ENCODE data around the gene ZNF14. TPM values are rescaled to one million over a fixed set of nuclear protein-coding genes. Genes with fewer than 3 reads are reported as not detected.

ZNF14 gene
- total RNA-seq, 2 donors from 2014 or later, result 5.3 to 6.7 TPM

- H3K36me3 ChIP-seq (replicated peaks in 1 of 2; ENCODE audit: insufficient read depth in 1 of 2, low read depth in 2 of 2), result no peaks in the 10 kb centered on the region
Observed at GRCh38 chr19:19752760-19753403, 20.0 kb upstream of the ZNF14 start.

GRCh38 chr19:19751846-19752245 is 18.9 kb upstream of the ZNF14 start:
- Histone ChIP-seq H3K27ac (no peak overlapping the region), H3K36me3 (replicated peaks in 1 of 2; ENCODE audit: insufficient read depth in 1 of 2, low read depth in 2 of 2) (no peaks in the 10 kb centered on the region), H3K9me3 (no peaks in the 10 kb centered on the region), H3K27me3 (no peaks in the 10 kb centered on the region), H3K4me1 (no peaks in the 10 kb centered on the region), H3K4me3 (no peak overlapping the region)
- no peak for DNase-seq
- 78 to 84% methylated on average over 7 to 11 of the region's 12 CpGs for WGBS, 2 donors
- ATAC-seq, result no peak
- no peak for TF ChIP-seq CTCF (IDR thresholded peaks at IDR 0.05)
- TF ChIP-seq POLR2A (IDR thresholded peaks at IDR 0.05), result no peak
- intact Hi-C loops (cut with DNase I), result no loop called here

More at GRCh38 chr19:19752760-19753403, 20.0 kb upstream of the ZNF14 start:
- Histone ChIP-seq H3K27ac (no peak overlapping the region), H3K4me1 (no peaks in the 10 kb centered on the region), H3K9me3 (no peaks in the 10 kb centered on the region), H3K4me3 (no peak overlapping the region), H3K27me3 (no peaks in the 10 kb centered on the region)
- DNase-seq (no peak), ATAC-seq (no peak)
- intact Hi-C loops (cut with DNase I), result no loop called here
- WGBS, 2 donors, result 90 to 97% methylated on average over 9 to 11 of the region's 11 CpGs
- TF ChIP-seq CTCF (IDR thresholded peaks at IDR 0.05), result no peak
- no peak for TF ChIP-seq POLR2A (IDR thresholded peaks at IDR 0.05)

GRCh38 chr19:19750842-19751790 is 18.2 kb upstream of the ZNF14 start:
- H3K27me3 ChIP-seq, result no peaks in the 10 kb centered on the region
- DNase-seq (peak in 1 of 4 donors; percentile 22), ATAC-seq (no peak)
- intact Hi-C loops (cut with DNase I), result no loop called here
- H3K4me1 ChIP-seq, result no peaks in the 10 kb centered on the region
- TF ChIP-seq CTCF (IDR thresholded peaks at IDR 0.05), result no peak
- no peak for TF ChIP-seq POLR2A (IDR thresholded peaks at IDR 0.05)
- 82 to 84% methylated on average over 3 to 40 of the region's 40 CpGs for WGBS, 2 donors
- H3K9me3 ChIP-seq, result no peaks in the 10 kb centered on the region
- no peak overlapping the region for H3K4me3 ChIP-seq
- H3K27ac ChIP-seq, result no peak overlapping the region
- no peaks in the 10 kb centered on the region for H3K36me3 ChIP-seq (replicated peaks in 1 of 2; ENCODE audit: insufficient read depth in 1 of 2, low read depth in 2 of 2)

GRCh38 chr19:19749908-19750841 is 17.3 kb upstream of the ZNF14 start:
- Histone ChIP-seq H3K4me1 (no peaks in the 10 kb centered on the region), H3K27ac (no peak overlapping the region), H3K9me3 (no peaks in the 10 kb centered on the region), H3K36me3 (replicated peaks in 1 of 2; ENCODE audit: insufficient read depth in 1 of 2, low read depth in 2 of 2) (no peaks in the 10 kb centered on the region), H3K4me3 (no peak overlapping the region), H3K27me3 (no peaks in the 10 kb centered on the region)
- DNase-seq (no peak), ATAC-seq (no peak)
- TF ChIP-seq POLR2A (IDR thresholded peaks at IDR 0.05) (no peak), CTCF (IDR thresholded peaks at IDR 0.05) (no peak)
- 59 to 84% methylated on average over 3 to 16 of the region's 17 CpGs for WGBS, 2 donors
- intact Hi-C loops (cut with DNase I), result no loop called here
